Measurements from ENCODE around the gene EDN1.
"Not testable (repeated sequence)": the region's sequence is repeated elsewhere in the genome, so short reads cannot be mapped to it uniquely, and the experiment has no call there.

EDN1 gene

DNA sequence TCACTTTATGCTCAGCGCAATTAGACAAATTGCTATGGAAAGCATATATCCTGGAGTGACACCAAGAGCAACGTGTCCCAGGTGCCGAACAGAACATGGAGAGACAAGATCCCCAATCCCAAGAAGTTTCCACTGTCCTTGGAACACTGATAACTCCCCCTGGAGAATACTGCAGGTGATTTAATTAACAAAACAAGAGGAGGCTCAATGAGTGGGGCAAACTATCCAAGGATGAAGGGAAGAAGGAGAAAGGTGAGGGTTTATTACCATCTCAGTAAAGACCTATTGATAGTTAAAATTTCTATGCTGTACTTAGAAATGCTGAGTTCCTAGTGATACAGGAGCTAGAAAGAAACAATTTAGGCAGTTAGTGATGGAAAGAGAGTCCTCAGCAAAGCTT, 35.7 kb downstream of the EDN1 start:
- no peaks in the 10 kb centered on the region for H3K9me3 ChIP-seq (ENCODE audit: control insufficient read depth, insufficient read depth, low read length)
- no CpG with 5 or more reads among the region's 3 CpGs for WGBS (ENCODE audit: insufficient coverage, insufficient read length)
- no peak overlapping the region for H3K4me3 ChIP-seq (ENCODE audit: low read length)
- H3K27ac ChIP-seq (ENCODE audit: low read length): peak overlapping the region; percentile 8
- DNase-seq (ENCODE audit: low read depth, low spot score): no peak
- no peaks in the 10 kb centered on the region for H3K27me3 ChIP-seq (ENCODE audit: control insufficient read depth, insufficient read depth, low read length)
- H3K4me1 ChIP-seq (ENCODE audit: control insufficient read depth, insufficient read depth, low read length): peaks cover 8% of the 10 kb centered on the region; the same call in 1 of the 2 replicates
- no peaks in the 10 kb centered on the region for H3K36me3 ChIP-seq (ENCODE audit: control insufficient read depth, insufficient read depth, low read length)

DNA sequence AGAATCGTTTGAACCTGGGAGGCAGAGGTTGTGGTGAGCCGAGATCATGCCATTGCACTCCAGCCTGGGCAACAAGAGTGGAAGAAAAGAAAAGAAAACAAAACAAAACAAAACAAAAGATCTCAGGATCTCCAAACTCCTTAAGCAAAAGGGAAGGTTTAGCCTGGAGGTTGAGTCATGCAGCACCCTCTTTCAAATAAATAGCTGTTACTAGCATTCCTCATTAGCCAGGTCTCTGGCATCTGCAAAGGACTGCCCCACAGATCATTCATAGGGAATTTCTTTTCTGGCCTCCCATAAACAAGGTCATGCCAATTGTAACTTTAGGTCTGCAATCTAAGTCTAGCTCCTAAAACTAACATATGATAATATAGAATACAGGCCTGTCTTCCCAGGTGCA, 37.2 kb downstream of the EDN1 start:
- Histone ChIP-seq H3K4me3 (ENCODE audit: low read length) (no peak overlapping the region), H3K27ac (ENCODE audit: low read length) (no peak overlapping the region), H3K36me3 (ENCODE audit: control insufficient read depth, insufficient read depth, low read length) (no peaks in the 10 kb centered on the region), H3K27me3 (ENCODE audit: control insufficient read depth, insufficient read depth, low read length) (no peaks in the 10 kb centered on the region), H3K4me1 (ENCODE audit: control insufficient read depth, insufficient read depth, low read length) (peaks cover 8% of the 10 kb centered on the region; the same call in 1 of the 2 replicates), H3K9me3 (ENCODE audit: control insufficient read depth, insufficient read depth, low read length) (no peaks in the 10 kb centered on the region)
- WGBS (ENCODE audit: insufficient coverage, insufficient read length): no CpG with 5 or more reads among the region's 2 CpGs
- DNase-seq (ENCODE audit: low read depth, low spot score): no peak

DNA sequence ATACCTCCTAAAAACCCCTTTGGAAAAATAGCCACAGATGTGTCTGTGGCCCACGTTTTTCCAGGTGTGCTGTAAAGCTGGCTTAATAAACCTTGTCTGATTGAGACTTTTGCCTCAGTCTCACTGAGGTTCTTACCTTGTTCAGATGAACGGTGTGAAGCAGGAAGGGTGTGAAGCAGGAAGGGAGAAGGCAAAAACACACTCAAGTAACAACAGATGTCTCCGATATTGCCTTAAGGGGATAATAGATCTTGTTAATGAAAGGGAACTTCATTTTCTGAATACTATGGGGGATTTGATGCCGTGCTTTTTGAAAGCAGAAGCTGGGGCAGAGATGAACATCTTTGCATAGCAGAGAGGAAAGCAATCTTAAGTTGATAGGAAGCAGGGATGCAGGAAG, 37.8 kb downstream of the EDN1 start:
- no peak for DNase-seq (ENCODE audit: low read depth, low spot score)
- WGBS (ENCODE audit: insufficient coverage, insufficient read length): no CpG with 5 or more reads among the region's 4 CpGs

DNA sequence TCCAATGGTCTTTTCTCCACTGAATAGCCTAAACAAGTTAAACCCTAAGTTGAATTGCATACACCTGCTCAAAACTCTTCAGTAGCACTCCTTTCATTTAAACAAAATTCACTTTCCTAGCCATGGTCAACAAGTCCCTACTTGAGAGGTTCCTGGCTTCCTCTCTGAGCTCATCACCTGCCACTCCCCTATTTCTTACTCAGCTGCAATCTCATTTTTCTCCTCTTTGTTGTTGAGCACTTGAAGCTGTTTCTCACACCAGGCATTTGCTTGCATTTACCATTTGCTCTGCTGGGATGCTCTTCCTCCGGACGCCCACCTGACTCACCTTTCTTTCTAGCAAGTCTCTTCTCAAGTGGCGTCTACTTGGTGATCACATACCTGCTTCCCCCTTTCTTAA, 38.5 kb downstream of the EDN1 start:
- no peaks in the 10 kb centered on the region for H3K27me3 ChIP-seq (ENCODE audit: control insufficient read depth, insufficient read depth, low read length)
- peaks cover 8% of the 10 kb centered on the region; the same call in 1 of the 2 replicates for H3K4me1 ChIP-seq (ENCODE audit: control insufficient read depth, insufficient read depth, low read length)
- H3K9me3 ChIP-seq (ENCODE audit: control insufficient read depth, insufficient read depth, low read length): no peaks in the 10 kb centered on the region
- WGBS (ENCODE audit: insufficient coverage, insufficient read length): no CpG with 5 or more reads among the region's 3 CpGs
- no peak for DNase-seq (ENCODE audit: low read depth, low spot score)
- H3K27ac ChIP-seq (ENCODE audit: low read length): no peak overlapping the region
- no peaks in the 10 kb centered on the region for H3K36me3 ChIP-seq (ENCODE audit: control insufficient read depth, insufficient read depth, low read length)
- no peak overlapping the region for H3K4me3 ChIP-seq (ENCODE audit: low read length)

More for the DNA sequence above, 37.8 kb downstream of the EDN1 start:
- H3K9me3 ChIP-seq (ENCODE audit: control insufficient read depth, insufficient read depth, low read length): no peaks in the 10 kb centered on the region
- no peaks in the 10 kb centered on the region for H3K27me3 ChIP-seq (ENCODE audit: control insufficient read depth, insufficient read depth, low read length)
- no peak overlapping the region for H3K27ac ChIP-seq (ENCODE audit: low read length)
- H3K4me1 ChIP-seq (ENCODE audit: control insufficient read depth, insufficient read depth, low read length): peaks cover 8% of the 10 kb centered on the region; the same call in 1 of the 2 replicates
- H3K36me3 ChIP-seq (ENCODE audit: control insufficient read depth, insufficient read depth, low read length): no peaks in the 10 kb centered on the region
- H3K4me3 ChIP-seq (ENCODE audit: low read length): no peak overlapping the region

DNA sequence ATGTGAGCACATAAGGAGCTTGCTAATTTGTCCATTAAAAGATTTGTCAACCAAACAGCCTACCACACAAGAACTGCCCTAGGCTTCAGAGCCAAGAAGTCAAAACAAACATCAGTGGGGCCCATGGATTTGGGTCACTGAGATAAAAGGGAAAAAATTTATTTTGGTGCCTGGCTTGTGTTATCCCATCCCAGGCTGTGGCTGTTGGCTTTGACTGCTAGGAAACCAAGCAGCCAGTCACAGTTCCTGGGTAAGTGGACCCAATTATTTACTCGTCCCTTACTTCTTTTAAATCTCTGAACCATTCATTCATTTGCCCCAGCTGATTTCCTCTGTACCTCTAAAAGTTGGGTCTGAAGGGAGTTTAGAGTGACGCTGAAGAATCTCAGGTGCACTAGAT, 41.3 kb downstream of the EDN1 start:
- no peak overlapping the region for H3K4me3 ChIP-seq (ENCODE audit: low read length)
- no peak for DNase-seq (ENCODE audit: low read depth, low spot score)
- H3K4me1 ChIP-seq (ENCODE audit: control insufficient read depth, insufficient read depth, low read length): peaks cover 3% of the 10 kb centered on the region; the same call in 1 of the 2 replicates
- no CpG with 5 or more reads among the region's 2 CpGs for WGBS (ENCODE audit: insufficient coverage, insufficient read length)
- H3K27ac ChIP-seq (ENCODE audit: low read length): no peak overlapping the region
- H3K36me3 ChIP-seq (ENCODE audit: control insufficient read depth, insufficient read depth, low read length): no peaks in the 10 kb centered on the region
- no peaks in the 10 kb centered on the region for H3K9me3 ChIP-seq (ENCODE audit: control insufficient read depth, insufficient read depth, low read length)
- no peaks in the 10 kb centered on the region for H3K27me3 ChIP-seq (ENCODE audit: control insufficient read depth, insufficient read depth, low read length)

DNA sequence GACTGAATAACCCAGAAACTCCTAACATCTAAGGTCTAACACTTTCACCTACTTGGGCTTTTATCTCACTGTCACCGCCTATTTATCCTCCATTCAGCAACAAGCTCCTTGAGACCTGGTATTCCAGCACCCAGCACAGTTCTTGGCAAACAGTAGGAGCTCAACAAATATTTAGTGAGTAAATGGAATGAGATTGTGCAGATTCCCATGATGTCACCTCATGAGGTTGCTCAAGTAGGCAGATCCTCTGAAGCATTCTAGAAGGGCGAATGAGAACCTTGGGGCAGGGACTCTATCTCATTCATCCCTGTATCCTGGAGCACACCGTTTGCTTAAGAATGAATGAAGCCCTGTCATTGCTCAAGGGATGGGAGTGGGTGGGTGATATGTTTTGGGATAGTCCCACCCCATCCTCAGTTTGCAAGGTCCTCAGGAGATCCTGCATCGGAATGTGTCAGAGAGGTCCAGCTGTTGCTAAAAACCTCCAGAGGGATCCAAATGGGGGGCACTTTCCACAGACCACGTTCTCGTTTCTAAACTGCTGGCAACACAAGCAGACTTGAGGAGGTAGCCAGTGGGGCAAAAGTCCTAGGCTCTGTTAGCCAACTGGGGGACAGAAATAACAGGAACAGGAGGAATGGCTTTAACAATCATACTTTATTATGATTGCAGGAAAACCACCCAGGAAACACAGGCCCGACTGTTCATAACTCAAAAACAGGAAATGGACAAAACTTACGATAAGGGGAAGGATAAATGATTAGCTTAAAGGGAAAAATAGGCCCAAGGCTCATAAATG, 42.0 kb downstream of the EDN1 start:
- H3K27ac ChIP-seq (ENCODE audit: low read length): no peak overlapping the region
- WGBS (ENCODE audit: insufficient coverage, insufficient read length): no CpG with 5 or more reads among the region's 8 CpGs
- H3K4me3 ChIP-seq (ENCODE audit: low read length): no peak overlapping the region
- H3K36me3 ChIP-seq (ENCODE audit: control insufficient read depth, insufficient read depth, low read length): no peaks in the 10 kb centered on the region
- no peaks in the 10 kb centered on the region for H3K9me3 ChIP-seq (ENCODE audit: control insufficient read depth, insufficient read depth, low read length)
- H3K4me1 ChIP-seq (ENCODE audit: control insufficient read depth, insufficient read depth, low read length): peaks cover 2% of the 10 kb centered on the region; the same call in 1 of the 2 replicates
- DNase-seq (ENCODE audit: low read depth, low spot score): no peak
- no peaks in the 10 kb centered on the region for H3K27me3 ChIP-seq (ENCODE audit: control insufficient read depth, insufficient read depth, low read length)

DNA sequence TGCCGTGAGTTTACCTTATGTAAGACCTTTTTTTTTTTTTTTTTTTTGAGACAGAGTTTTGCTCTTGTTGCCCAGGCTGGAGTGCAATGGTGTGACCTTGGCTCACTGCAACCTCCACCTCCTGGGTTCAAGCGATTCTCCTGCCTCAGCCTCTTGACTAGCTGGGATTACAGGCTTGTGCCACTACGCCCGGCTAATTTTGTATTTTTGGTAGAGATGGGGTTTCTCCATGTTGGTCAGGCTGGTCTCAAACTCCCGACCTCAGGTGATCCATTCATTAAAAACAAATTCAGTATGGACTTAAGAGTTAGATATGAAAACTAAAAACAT, 42.6 kb downstream of the EDN1 start:
- H3K27ac ChIP-seq (ENCODE audit: low read length); H3K36me3 ChIP-seq (ENCODE audit: control insufficient read depth, insufficient read depth, low read length); H3K4me1 ChIP-seq (ENCODE audit: control insufficient read depth, insufficient read depth, low read length); H3K9me3 ChIP-seq (ENCODE audit: control insufficient read depth, insufficient read depth, low read length); H3K4me3 ChIP-seq (ENCODE audit: low read length); DNase-seq (ENCODE audit: low read depth, low spot score); H3K27me3 ChIP-seq (ENCODE audit: control insufficient read depth, insufficient read depth, low read length): not testable (repeated sequence)
- WGBS (ENCODE audit: insufficient coverage, insufficient read length): no CpG with 5 or more reads among the region's 5 CpGs

DNA sequence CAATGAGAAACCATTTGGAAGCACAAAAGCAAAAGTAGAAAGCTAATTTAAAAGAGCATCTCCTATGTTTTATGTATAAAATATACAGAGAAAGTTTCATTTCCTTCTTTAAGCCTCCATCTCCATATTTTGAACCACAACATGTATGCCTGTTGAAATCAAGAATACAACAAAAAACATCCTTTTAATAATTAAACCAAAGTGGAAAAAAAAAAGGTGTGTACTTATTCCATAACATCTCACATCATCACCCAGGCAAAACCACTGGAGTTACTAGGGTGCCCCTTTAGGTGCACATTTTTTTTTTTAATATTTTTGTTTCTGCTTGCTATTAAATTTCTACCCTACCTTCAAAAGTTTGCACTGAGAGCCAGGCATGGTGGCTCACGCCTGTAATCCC, 43.0 kb downstream of the EDN1 start:
- no peaks in the 10 kb centered on the region for H3K36me3 ChIP-seq (ENCODE audit: control insufficient read depth, insufficient read depth, low read length)
- WGBS (ENCODE audit: insufficient coverage, insufficient read length): no CpG with 5 or more reads among the region's 1 CpG
- H3K27me3 ChIP-seq (ENCODE audit: control insufficient read depth, insufficient read depth, low read length): no peaks in the 10 kb centered on the region
- no peaks in the 10 kb centered on the region for H3K9me3 ChIP-seq (ENCODE audit: control insufficient read depth, insufficient read depth, low read length)
- H3K4me1 ChIP-seq (ENCODE audit: control insufficient read depth, insufficient read depth, low read length): peaks cover 2% of the 10 kb centered on the region; the same call in 1 of the 2 replicates
- DNase-seq (ENCODE audit: low read depth, low spot score): no peak
- H3K4me3 ChIP-seq (ENCODE audit: low read length): no peak overlapping the region
- H3K27ac ChIP-seq (ENCODE audit: low read length): no peak overlapping the region

DNA sequence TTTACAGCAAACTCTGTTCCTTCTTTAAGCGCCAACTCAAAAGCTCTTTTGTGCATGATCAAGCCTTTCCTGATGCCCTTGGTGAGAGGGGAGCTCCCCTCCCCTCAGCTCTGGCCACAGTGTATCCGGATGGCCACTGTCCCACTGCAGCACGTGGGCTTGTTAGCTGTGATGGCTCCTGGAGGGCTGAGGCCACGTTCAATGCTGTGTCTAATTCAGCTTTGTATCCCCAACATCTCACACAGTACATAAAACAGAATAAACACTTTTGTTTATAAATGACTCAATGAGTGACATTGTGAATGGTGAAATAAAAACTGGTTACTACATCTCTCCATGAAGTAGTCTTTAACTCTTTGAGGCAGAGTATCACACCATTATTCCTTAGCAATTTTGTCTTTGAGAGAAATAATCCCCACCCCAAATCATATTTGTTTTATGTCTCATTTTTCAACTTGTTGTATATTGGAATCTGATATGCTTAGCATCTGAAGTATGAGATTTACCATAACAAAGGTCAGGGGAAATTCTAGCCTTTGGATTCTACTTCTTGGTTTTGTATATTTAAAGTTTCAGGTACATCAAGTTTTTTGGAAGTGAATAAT, 44.5 kb downstream of the EDN1 start:
- Histone ChIP-seq H3K4me1 (ENCODE audit: control insufficient read depth, insufficient read depth, low read length) (peaks cover 2% of the 10 kb centered on the region; the same call in 1 of the 2 replicates), H3K36me3 (ENCODE audit: control insufficient read depth, insufficient read depth, low read length) (no peaks in the 10 kb centered on the region), H3K27me3 (ENCODE audit: control insufficient read depth, insufficient read depth, low read length) (no peaks in the 10 kb centered on the region), H3K9me3 (ENCODE audit: control insufficient read depth, insufficient read depth, low read length) (no peaks in the 10 kb centered on the region), H3K4me3 (ENCODE audit: low read length) (no peak overlapping the region), H3K27ac (ENCODE audit: low read length) (no peak overlapping the region)
- WGBS (ENCODE audit: insufficient coverage, insufficient read length): no CpG with 5 or more reads among the region's 4 CpGs
- DNase-seq (ENCODE audit: low read depth, low spot score): no peak

DNA sequence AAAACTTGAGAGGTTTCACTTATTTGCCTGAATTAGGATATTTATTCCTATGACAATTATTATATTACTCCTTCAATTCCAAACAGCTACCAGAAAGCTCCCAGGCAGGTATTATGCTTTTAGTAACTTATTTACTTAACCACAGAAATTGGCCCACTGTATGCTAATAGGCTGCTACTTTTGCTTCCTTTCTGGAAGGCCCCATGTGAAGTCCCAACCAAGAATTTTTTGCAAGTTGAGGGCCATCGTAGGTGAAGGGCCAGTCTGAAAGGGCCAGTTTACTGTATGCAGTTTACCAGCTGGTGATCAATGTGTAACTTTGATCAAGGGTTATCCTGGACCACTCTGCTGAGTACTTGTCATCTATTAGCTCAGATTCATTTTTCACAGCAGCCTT, 45.0 kb downstream of the EDN1 start:
- no peak for DNase-seq (ENCODE audit: low read depth, low spot score)
- Histone ChIP-seq H3K36me3 (ENCODE audit: control insufficient read depth, insufficient read depth, low read length) (no peaks in the 10 kb centered on the region), H3K9me3 (ENCODE audit: control insufficient read depth, insufficient read depth, low read length) (no peaks in the 10 kb centered on the region), H3K4me1 (ENCODE audit: control insufficient read depth, insufficient read depth, low read length) (peaks cover 2% of the 10 kb centered on the region; the same call in 1 of the 2 replicates), H3K4me3 (ENCODE audit: low read length) (no peak overlapping the region), H3K27ac (ENCODE audit: low read length) (no peak overlapping the region), H3K27me3 (ENCODE audit: control insufficient read depth, insufficient read depth, low read length) (no peaks in the 10 kb centered on the region)
- WGBS (ENCODE audit: insufficient coverage, insufficient read length): no CpG with 5 or more reads among the region's 1 CpG
